ENCODE data around the gene TPGS1. TPM values are rescaled to one million over a fixed set of nuclear protein-coding genes. Genes with fewer than 3 reads are reported as not detected.

The TPGS1 gene
- total RNA-seq, 1 donor from 2014 or later: 52.7 TPM

- DNase-seq (ENCODE audit: low read depth): no peak
- TF ChIP-seq, protein P1, sequence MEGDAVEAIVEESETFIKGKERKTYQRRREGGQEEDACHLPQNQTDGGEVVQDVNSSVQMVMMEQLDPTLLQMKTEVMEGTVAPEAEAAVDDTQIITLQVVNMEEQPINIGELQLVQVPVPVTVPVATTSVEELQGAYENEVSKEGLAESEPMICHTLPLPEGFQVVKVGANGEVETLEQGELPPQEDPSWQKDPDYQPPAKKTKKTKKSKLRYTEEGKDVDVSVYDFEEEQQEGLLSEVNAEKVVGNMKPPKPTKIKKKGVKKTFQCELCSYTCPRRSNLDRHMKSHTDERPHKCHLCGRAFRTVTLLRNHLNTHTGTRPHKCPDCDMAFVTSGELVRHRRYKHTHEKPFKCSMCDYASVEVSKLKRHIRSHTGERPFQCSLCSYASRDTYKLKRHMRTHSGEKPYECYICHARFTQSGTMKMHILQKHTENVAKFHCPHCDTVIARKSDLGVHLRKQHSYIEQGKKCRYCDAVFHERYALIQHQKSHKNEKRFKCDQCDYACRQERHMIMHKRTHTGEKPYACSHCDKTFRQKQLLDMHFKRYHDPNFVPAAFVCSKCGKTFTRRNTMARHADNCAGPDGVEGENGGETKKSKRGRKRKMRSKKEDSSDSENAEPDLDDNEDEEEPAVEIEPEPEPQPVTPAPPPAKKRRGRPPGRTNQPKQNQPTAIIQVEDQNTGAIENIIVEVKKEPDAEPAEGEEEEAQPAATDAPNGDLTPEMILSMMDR (IDR thresholded peaks at IDR 0.05; ENCODE audit: insufficient read depth, low read length, poor library complexity, severe bottlenecking): no peak
- peaks cover 2% of the 10 kb centered on the region for H3K27me3 ChIP-seq (ENCODE audit: control insufficient read depth, insufficient read depth, low read length)
These were observed 23.9 kb downstream of the TPGS1 start for GRCh38 chr19:531009-531752.

DNA sequence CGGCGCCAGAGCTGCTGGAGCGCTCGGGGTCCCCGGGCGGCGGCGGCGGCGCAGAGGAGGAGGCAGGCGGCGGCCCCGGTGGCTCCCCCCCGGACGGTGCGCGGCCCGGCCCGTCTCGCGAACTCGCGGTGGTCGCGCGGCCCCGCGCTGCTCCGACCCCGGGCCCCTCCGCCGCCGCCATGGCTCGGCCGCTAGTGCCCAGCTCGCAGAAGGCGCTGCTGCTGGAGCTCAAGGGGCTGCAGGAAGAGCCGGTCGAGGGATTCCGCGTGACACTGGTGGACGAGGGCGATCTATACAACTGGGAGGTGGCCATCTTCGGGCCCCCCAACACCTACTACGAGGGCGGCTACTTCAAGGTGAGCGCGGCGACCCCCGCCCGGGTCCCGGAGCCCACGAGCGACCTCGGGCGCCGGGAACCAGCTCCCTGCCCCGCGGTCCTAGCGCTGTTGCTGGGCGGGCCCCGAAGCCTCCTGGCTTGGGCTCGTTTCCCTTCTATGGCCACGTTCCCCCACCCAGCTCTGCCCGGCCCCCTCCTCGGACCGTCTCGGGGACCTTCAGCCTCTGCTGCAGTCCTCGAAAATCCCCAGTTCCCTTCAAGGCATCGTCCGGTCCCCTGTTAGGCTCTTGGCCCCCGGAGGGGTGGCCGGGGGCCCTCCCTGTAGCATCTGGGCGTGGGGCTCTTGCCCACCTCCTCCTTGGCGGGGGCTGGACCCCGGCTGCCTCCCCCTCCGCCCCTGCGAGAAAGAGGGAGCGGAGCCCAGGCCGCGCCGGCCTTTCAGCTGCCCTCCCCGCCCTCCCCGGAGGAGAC, 24.7 kb downstream of the TPGS1 start, which contains the start of gene CDC34:
Gene CDC34 (plus strand): TSS at position 8 of the 808 bp plus-strand sequence. CDS start 172 bp downstream, at position 180.
- no peaks in the 10 kb centered on the region for H3K36me3 ChIP-seq (ENCODE audit: control insufficient read depth, insufficient read depth, low read length)
- no peak for DNase-seq (ENCODE audit: low read depth)
- H3K4me3 ChIP-seq (ENCODE audit: low read depth, low read length): peak within 1 kb of the TSS; percentile 95
- no peaks in the 10 kb centered on the region for H3K27me3 ChIP-seq (ENCODE audit: control insufficient read depth, insufficient read depth, low read length)
- TF ChIP-seq, protein P1 (IDR thresholded peaks at IDR 0.05; ENCODE audit: insufficient read depth, low read length, poor library complexity, severe bottlenecking): no peak

More at GRCh38 chr19:531009-531752, 23.9 kb downstream of the TPGS1 start:
- Histone ChIP-seq H3K36me3 (ENCODE audit: control insufficient read depth, insufficient read depth, low read length) (no peaks in the 10 kb centered on the region), H3K4me3 (ENCODE audit: low read depth, low read length) (peak overlapping the region; percentile 95)

DNA sequence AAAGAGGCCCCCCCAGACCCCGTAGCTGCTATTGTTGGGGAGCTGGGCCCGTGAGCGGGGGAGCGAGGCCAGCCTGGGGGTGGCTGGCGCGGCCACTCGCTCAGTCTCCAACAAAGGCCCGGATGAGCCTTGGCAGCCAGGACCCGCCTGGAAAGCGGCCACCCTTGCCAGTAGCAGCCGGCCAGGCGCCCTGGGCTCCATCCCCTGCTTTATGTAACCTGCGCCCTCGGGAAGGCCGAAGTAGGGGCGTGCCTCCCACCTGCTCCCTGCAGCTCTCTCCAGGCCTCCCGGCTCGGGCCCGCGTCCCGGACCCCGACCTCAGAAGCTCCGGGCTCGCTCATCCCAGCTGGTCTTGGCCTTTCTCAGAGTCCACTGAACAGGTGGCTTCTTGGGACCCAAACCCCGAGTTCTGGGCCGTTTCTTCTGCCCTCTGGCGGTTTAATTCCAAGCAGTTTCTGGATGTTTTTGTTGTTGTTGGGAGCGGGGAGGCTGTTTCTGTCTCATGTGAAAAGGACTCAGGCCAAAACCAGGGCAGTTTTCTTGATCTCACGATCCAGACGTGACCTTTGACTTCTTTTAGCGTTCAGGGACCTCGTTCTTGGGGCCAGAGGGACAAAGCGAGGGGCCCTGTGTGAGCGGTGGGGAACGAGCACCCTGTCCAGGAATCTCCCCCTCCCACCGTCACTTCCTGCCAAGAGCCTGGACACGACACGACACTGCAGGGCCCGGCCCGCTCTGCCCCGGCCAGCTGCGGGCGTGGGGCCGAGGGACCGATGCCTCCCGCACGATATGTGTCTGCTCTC, 25.5 kb downstream of the TPGS1 start:
- DNase-seq (ENCODE audit: low read depth): no peak
- Histone ChIP-seq H3K27me3 (ENCODE audit: control insufficient read depth, insufficient read depth, low read length) (no peaks in the 10 kb centered on the region), H3K36me3 (ENCODE audit: control insufficient read depth, insufficient read depth, low read length) (no peaks in the 10 kb centered on the region), H3K4me3 (ENCODE audit: low read depth, low read length) (peak overlapping the region; percentile 95)
- TF ChIP-seq, protein P1 (IDR thresholded peaks at IDR 0.05; ENCODE audit: insufficient read depth, low read length, poor library complexity, severe bottlenecking): peak; percentile 54

- TF ChIP-seq, protein P1 (IDR thresholded peaks at IDR 0.05; ENCODE audit: insufficient read depth, low read length, poor library complexity, severe bottlenecking): no peak
- DNase-seq (ENCODE audit: low read depth): no peak
- Histone ChIP-seq H3K4me3 (ENCODE audit: low read depth, low read length) (peak overlapping the region; percentile 95), H3K36me3 (ENCODE audit: control insufficient read depth, insufficient read depth, low read length) (no peaks in the 10 kb centered on the region), H3K27me3 (ENCODE audit: control insufficient read depth, insufficient read depth, low read length) (no peaks in the 10 kb centered on the region)
These were observed 26.2 kb downstream of the TPGS1 start for GRCh38 chr19:533364-534058.

- no peaks in the 10 kb centered on the region for H3K36me3 ChIP-seq (ENCODE audit: control insufficient read depth, insufficient read depth, low read length)
- no peaks in the 10 kb centered on the region for H3K27me3 ChIP-seq (ENCODE audit: control insufficient read depth, insufficient read depth, low read length)
- TF ChIP-seq, protein P1 (IDR thresholded peaks at IDR 0.05; ENCODE audit: insufficient read depth, low read length, poor library complexity, severe bottlenecking): no peak
- no peak for DNase-seq (ENCODE audit: low read depth)
- H3K4me3 ChIP-seq (ENCODE audit: low read depth, low read length): no peak overlapping the region
These were observed 26.8 kb downstream of the TPGS1 start for GRCh38 chr19:534088-534487.

Data from kidney epithelial cell (primary cell).